ENCODE measurements around the gene TMEM115. TPM values are rescaled to one million over a fixed set of nuclear protein-coding genes. Genes with fewer than 3 reads are reported as not detected.

The TMEM115 gene
- total and polyA plus RNA-seq, 4 donors = 29.0 to 44.8 (median 35.9) TPM

DNA sequence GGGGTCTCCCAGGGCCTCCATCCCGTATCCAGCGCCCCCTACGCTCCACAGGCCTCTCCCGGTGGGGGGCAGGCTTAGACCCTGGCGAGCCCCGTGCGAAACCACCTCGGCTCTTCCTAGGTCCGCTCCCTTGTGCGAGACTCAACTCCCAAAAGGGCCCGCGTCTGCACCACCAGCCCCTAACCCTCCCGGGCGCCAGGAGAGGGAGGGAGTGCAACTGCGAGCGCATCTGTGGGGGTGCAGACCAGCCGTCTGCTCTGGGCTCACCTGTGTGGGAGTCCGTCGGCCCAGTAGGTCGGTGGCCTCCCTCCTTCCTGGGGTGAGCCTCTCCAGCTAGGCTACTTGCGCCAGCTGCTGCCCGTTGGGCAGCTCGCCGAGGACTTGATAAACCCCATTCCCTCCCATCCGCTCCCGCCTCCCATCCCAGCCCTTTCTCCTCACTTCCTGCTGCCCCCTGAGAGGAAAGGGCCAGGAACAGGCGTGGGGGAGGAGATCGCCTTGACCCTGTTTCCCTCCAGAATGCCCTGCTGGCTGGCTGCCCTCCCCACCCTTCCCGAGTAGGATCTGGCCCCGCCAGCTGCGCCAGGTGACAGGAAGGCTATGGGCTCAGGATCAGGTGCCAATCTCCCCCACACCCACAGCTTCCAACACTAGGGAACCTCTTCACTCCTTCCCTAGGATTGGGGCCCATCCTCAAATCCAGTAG is 36.8 kb downstream of the TMEM115 start, which contains the start of gene HYAL2:
Gene HYAL2, minus strand, starts transcription at position 360 of the 706 bp plus-strand sequence. CDS start 2,256 bp downstream, outside the sequence.
- H3K36me3 ChIP-seq (ENCODE audit: control insufficient read depth in 4 of 4, insufficient read depth in 4 of 4, low read length in 4 of 4) = peaks cover 0 to 29% (median 13%) of the 10 kb centered on the region in 4 donors
- DNase-seq (peak; percentile 49 to 76 (median 52)), ATAC-seq (ENCODE audit: insufficient read depth, low FRiP score) (no peak)
- no peaks in the 10 kb centered on the region for H3K9me3 ChIP-seq (ENCODE audit: control insufficient read depth in 4 of 4, insufficient read depth in 3 of 4, low read length in 3 of 4)
- H3K4me3 ChIP-seq = peak within 1 kb of the TSS; percentile 89
- H3K27me3 ChIP-seq (ENCODE audit: control insufficient read depth in 3 of 3, insufficient read depth in 3 of 3, low read length in 2 of 3) = no peaks in the 10 kb centered on the region
- peak within 1 kb of the TSS; percentile 51 to 81 for H3K9ac ChIP-seq (ENCODE audit: insufficient read depth in 1 of 2, low read length in 2 of 2)
- WGBS, 2 donors = 34 to 50% methylated on average over 27 to 31 of the region's 31 CpGs
- TF ChIP-seq CTCF (IDR thresholded peaks at IDR 0.05; ENCODE audit: control extremely low read depth, extremely low read depth) = no peak
- H3K27ac ChIP-seq (ENCODE audit: low read depth in 1 of 2, low read length in 1 of 2) = peak within 1 kb of the TSS; percentile 89 to 94
- H3K4me1 ChIP-seq (ENCODE audit: control insufficient read depth in 5 of 5, insufficient read depth in 5 of 5, low read length in 5 of 5) = peaks cover 0 to 58% (median 20%) of the 10 kb centered on the region in 5 donors

GRCh38 chr3:50322115-50322385 is 37.3 kb downstream of the TMEM115 start:
- Histone ChIP-seq H3K9me3 (ENCODE audit: control insufficient read depth in 4 of 4, insufficient read depth in 3 of 4, low read length in 3 of 4) (no peaks in the 10 kb centered on the region), H3K27me3 (ENCODE audit: control insufficient read depth in 3 of 3, insufficient read depth in 3 of 3, low read length in 2 of 3) (no peaks in the 10 kb centered on the region), H3K4me1 (ENCODE audit: control insufficient read depth in 5 of 5, insufficient read depth in 5 of 5, low read length in 5 of 5) (peaks cover 0 to 53% (median 15%) of the 10 kb centered on the region in 5 donors), H3K27ac (ENCODE audit: low read depth in 1 of 2, low read length in 1 of 2) (peak overlapping the region; percentile 78 to 94), H3K9ac (ENCODE audit: insufficient read depth in 1 of 2, low read length in 2 of 2) (no peak overlapping the region), H3K4me3 (peak overlapping the region; percentile 61), H3K36me3 (ENCODE audit: control insufficient read depth in 4 of 4, insufficient read depth in 4 of 4, low read length in 4 of 4) (peaks cover 0 to 29% (median 15%) of the 10 kb centered on the region in 4 donors)
- TF ChIP-seq CTCF (IDR thresholded peaks at IDR 0.05; ENCODE audit: control extremely low read depth, extremely low read depth) = no peak
- no peak for DNase-seq
- WGBS, 2 donors = 17 to 27% methylated on average over 14 of the region's 14 CpGs
- ATAC-seq (ENCODE audit: insufficient read depth, low FRiP score) = no peak

DNA sequence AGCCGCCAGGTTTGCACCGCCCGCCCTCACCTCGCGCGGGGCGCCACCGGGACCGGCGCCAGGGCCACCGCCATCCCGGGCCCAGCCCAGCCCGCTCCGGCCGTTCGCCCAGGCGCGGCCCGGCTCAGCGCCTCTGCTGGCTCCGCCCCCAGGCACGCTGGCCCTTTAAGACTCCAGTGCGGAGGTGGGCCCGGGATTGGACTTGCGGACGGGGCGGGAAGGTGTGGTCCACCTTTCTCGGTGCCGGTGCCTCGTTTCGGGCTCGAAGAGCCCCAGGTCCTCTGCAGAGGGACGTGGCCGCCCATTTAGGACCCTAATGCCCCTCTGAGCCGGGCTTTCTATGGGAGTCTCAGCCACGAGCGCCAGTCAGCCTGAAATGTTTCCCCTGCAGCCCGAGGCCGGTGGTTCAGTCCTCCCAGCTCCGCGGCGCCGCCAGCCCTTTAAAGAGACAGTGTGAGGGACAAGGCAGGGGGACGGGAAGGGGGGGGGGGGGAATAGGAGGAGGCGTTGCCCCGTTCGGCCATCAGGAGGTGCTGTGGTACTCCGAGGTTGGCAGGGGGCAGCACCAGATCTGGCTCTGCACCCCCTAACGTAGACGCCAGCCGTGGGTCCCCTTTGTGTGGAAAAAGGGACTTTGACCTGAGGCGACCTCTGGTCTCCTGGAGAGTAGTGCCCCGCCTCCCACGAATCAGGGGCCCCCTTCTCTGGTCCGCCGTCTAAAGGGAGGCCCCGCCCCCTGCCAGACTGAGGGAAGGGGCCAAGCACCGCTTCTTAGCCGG is 37.8 kb downstream of the TMEM115 start:
- H3K27ac ChIP-seq (ENCODE audit: low read depth in 1 of 2, low read length in 1 of 2) = peak overlapping the region; percentile 89 to 94
- ATAC-seq (ENCODE audit: insufficient read depth, low FRiP score) (peak; percentile 71), DNase-seq (peak; percentile 94 to 95 (median 94))
- H3K9ac ChIP-seq (ENCODE audit: insufficient read depth in 1 of 2, low read length in 2 of 2) = peak overlapping the region; percentile 51 to 81
- H3K4me3 ChIP-seq = peak overlapping the region; percentile 89
- no peaks in the 10 kb centered on the region for H3K9me3 ChIP-seq (ENCODE audit: control insufficient read depth in 4 of 4, insufficient read depth in 3 of 4, low read length in 3 of 4)
- H3K36me3 ChIP-seq (ENCODE audit: control insufficient read depth in 4 of 4, insufficient read depth in 4 of 4, low read length in 4 of 4) = peaks cover 0 to 29% (median 13%) of the 10 kb centered on the region in 4 donors
- peaks cover 0 to 52% (median 13%) of the 10 kb centered on the region in 5 donors for H3K4me1 ChIP-seq (ENCODE audit: control insufficient read depth in 5 of 5, insufficient read depth in 5 of 5, low read length in 5 of 5)
- 0 to 1% methylated on average over 55 to 59 of the region's 59 CpGs for WGBS, 2 donors
- no peaks in the 10 kb centered on the region for H3K27me3 ChIP-seq (ENCODE audit: control insufficient read depth in 3 of 3, insufficient read depth in 3 of 3, low read length in 2 of 3)
- no peak for TF ChIP-seq CTCF (IDR thresholded peaks at IDR 0.05; ENCODE audit: control extremely low read depth, extremely low read depth)
